GM12878 (cell line): ENCODE results near the gene KMT2B. TPM values are rescaled to one million over a fixed set of nuclear protein-coding genes. Genes with fewer than 3 reads are reported as not detected.
A peak's percentile ranks its signal among the peaks of the same experiment; 100 is the strongest.

Experiments used
- BACH1 ChIP-seq: fragments of 450-650 bp; IDR thresholded peaks from 2 replicates; pipeline ENCODE4 v1.6.1; 2017; ENCODE audit warnings: mild to moderate bottlenecking, borderline replicate concordance
- BMI1 ChIP-seq: fragments of 450-650 bp; IDR thresholded peaks from 2 replicates; pipeline ENCODE4 v1.6.1; 2016; ENCODE audit warnings: mild to moderate bottlenecking, moderate library complexity, borderline replicate concordance
- GATAD2B ChIP-seq: fragments of 450-650 bp; conservative IDR thresholded peaks from 2 replicates; pipeline ENCODE4 v1.6.1; 2017; ENCODE audit warnings: low read depth, mild to moderate bottlenecking, moderate library complexity
- JUNB ChIP-seq: IDR thresholded peaks from 2 replicates; pipeline ENCODE4 v1.6.1; 2016; ENCODE audit warnings: antibody characterized with exemption, mild to moderate bottlenecking
- JUND ChIP-seq: IDR thresholded peaks from 2 replicates; pipeline ENCODE4 v1.6.1; 2012; ENCODE audit warnings: low read depth, mild to moderate bottlenecking, low read length, improper control_type of control experiment, moderate library complexity
- MEF2A ChIP-seq: IDR thresholded peaks from 2 replicates; pipeline ENCODE4 v1.6.1; 2011; ENCODE audit warnings: low read depth, mild to moderate bottlenecking, low read length, moderate library complexity; ENCODE audit not compliant: insufficient read depth
- NBN ChIP-seq: fragments of 450-650 bp; IDR thresholded peaks from 2 replicates; pipeline ENCODE4 v1.6.1; 2016
- NR2C1 ChIP-seq: fragments of 450-650 bp; IDR thresholded peaks from 2 replicates; pipeline ENCODE4 v1.6.1; 2017; ENCODE audit warnings: antibody characterized with exemption, mild to moderate bottlenecking, moderate library complexity
- NR2F1 ChIP-seq: fragments of 450-650 bp; conservative IDR thresholded peaks from 2 replicates; pipeline ENCODE4 v1.6.1; 2017; ENCODE audit warnings: mild to moderate bottlenecking
- NRF1 ChIP-seq: conservative IDR thresholded peaks from 2 replicates; pipeline ENCODE4 v1.6.1; 2011; ENCODE audit warnings: mild to moderate bottlenecking, low read depth, low read length, improper control_type of control experiment
- POLR2AphosphoS2 ChIP-seq: IDR thresholded peaks from 2 replicates; pipeline ENCODE4 v1.6.1; 2011; ENCODE audit warnings: low read depth, mild to moderate bottlenecking, low read length, improper control_type of control experiment, moderate library complexity
- RBBP5 ChIP-seq: fragments of 200-600 bp; sonication (generic); conservative IDR thresholded peaks from 2 replicates; pipeline ENCODE4 v1.6.1; 2016
- RCOR1 ChIP-seq: conservative IDR thresholded peaks from 2 replicates; pipeline ENCODE4 v1.6.1; 2012; ENCODE audit warnings: low read depth, low read length, improper control_type of control experiment
- RFX5 ChIP-seq: IDR thresholded peaks from 2 replicates; pipeline ENCODE4 v1.6.1; 2011; ENCODE audit warnings: low read depth, low read length, improper control_type of control experiment
- SMAD1 ChIP-seq: fragments of 450-650 bp; IDR thresholded peaks from 2 replicates; pipeline ENCODE4 v1.6.1; 2018; ENCODE audit warnings: mild to moderate bottlenecking, low read depth; ENCODE audit not compliant: partially characterized antibody
- SRF ChIP-seq, 2 experiments: IDR thresholded peaks; 2 replicates each; pipeline ENCODE4 v1.6.1; 2011; ENCODE audit warnings: low read depth in 2 of 2, low read length in 2 of 2, mild to moderate bottlenecking in 1 of 2, moderate library complexity in 1 of 2
- TAF1 ChIP-seq: IDR thresholded peaks from 2 replicates; pipeline ENCODE4 v1.6.1; 2011; ENCODE audit warnings: mild to moderate bottlenecking, low read depth, low read length, borderline replicate concordance
- TARDBP ChIP-seq: IDR thresholded peaks from 2 replicates; pipeline ENCODE4 v1.6.1; 2016; ENCODE audit warnings: borderline replicate concordance
- ZNF24 ChIP-seq: fragments of 450-650 bp; IDR thresholded peaks from 2 replicates; pipeline ENCODE4 v1.6.1; 2017; ENCODE audit warnings: antibody characterized with exemption, mild to moderate bottlenecking
- polyA plus RNA-seq, 11 experiments: library from polyadenylated mRNA; depleted of rRNA in 4 of 11; unstranded in 6 of 11; stranded (reverse) in 5 of 11; fragments of >200 nt; fragmentation: Nextera tagmentation in 4 of 11; fragmentation: Illumina TruSeq in 1 of 11; extraction: Ambion mirVana in 4 of 11; extraction: Trizol in 1 of 11; gene quantifications; 1 replicate in 1 of 11; 2 replicates in 10 of 11; pipeline versions ENCODE4 v1.2.1 to v1.2.3, GENCODE V29; 2011 to 2016; ENCODE audit warnings: inconsistent platforms in 2 of 11, missing spikeins in 2 of 11, low read depth in 1 of 11
- total RNA-seq, 4 experiments: library from RNA; depleted of rRNA in 3 of 4; stranded (reverse); fragments of >200 nt in 3 of 4; fragmentation: Illumina TruSeq in 1 of 4; extraction: Trizol in 1 of 4; gene quantifications; 2 replicates each; pipeline versions ENCODE4 v1.2.1 to v1.2.3, GENCODE V29; 2013 to 2021
- TF ChIP-seq, protein P1 (sequence below), 3 experiments: IDR thresholded peaks in 2 of 3; conservative IDR thresholded peaks in 1 of 3; 2 replicates each; pipeline ENCODE4 v1.5.1; 2011; ENCODE audit warnings: low read depth in 3 of 3, low read length in 3 of 3, mild to moderate bottlenecking in 3 of 3, control low read depth in 2 of 3, moderate library complexity in 2 of 3, inconsistent platforms in 1 of 3, mixed read lengths in 1 of 3; ENCODE audit not compliant: control insufficient read depth in 2 of 3, insufficient read depth in 1 of 3; ENCODE audit errors: extremely low read depth in 1 of 3
- TF ChIP-seq, protein P2 (sequence below): fragments of 450-650 bp; IDR thresholded peaks from 2 replicates; pipeline ENCODE4 v1.6.1; 2016; ENCODE audit warnings: mild to moderate bottlenecking
- TF ChIP-seq, protein P3 (sequence below): fragments of 450-650 bp; IDR thresholded peaks from 2 replicates; pipeline ENCODE4 v1.6.1; 2016; ENCODE audit warnings: mild to moderate bottlenecking

Gene KMT2B
- total and polyA plus RNA-seq, 10 of the 15 experiments (the other 5 are each of a cell fraction or from before 2014, with no cell fraction given), result 0.71 to 35.6 (median 6.0) TPM

DNA sequence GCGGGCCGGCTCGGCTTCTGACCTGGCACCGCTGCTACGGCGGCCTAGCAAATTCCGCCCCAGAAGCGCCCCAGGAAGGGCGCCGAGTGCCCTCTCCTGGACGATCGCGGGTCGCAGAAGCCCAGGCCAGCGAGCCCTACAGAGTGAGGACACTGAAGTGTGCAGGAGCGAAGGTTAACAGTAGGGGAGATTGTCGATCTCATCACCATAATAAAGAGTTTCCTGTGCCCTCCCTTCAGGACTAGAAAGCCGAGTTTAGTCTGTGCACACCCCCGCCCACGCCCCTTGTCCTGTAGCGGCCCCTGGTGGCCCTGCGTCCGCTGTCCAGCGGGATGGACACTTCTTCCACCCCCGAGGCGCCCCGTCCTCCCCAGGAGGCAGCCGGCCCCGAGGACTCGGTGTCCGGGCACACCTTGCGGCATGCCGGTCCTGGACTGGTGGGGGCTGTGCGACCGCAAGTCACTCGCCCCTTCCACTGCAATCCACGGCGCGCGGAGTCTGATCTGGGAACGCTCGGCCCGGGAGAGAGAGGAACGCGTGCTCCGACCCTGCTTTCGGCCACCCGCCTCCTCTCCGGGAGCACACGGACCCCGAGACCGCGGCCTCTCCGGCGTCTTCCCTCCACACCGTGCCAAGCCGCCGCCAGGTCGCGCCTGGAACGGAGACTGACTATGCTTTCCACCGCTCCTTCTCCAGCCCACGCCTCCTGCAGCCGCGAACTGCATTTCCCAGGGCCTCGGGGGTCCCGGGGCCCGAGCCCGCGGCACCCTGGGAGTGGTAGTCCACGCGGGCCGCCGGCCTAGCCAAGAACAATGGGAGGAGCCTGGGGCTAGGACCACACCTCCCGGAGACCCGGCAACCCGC lies 770 bp upstream of the KMT2B start (continued):
- TF ChIP-seq RCOR1 (0 out of 2 replicates have a peak, but pooled peaks have one; percentile 11), JUNB (no peak), ZNF24 (no peak), NR2F1 (peak; percentile 63; the same call in 1 of the 2 replicates), RFX5 (no peak), NBN (peak; percentile 93), RBBP5 (no peak), NR2C1 (peak; percentile 86; the same call in 1 of the 2 replicates), NRF1 (no peak), BACH1 (no peak), BMI1 (no peak), GATAD2B (peak; percentile 77), SRF (IDR thresholded peaks at IDR 0.05; ENCODE audit: low read depth in 2 of 2, low read length in 2 of 2) (0 out of 4 replicates have a peak, but pooled peaks of 1 of the 2 experiments have one; percentile 9), TARDBP (peak; percentile 93), SMAD1 (no peak), MEF2A (peak; percentile 49; the same call in 1 of the 2 replicates), POLR2AphosphoS2 (peak; percentile 92; the same call in 1 of the 2 replicates), JUND (no peak), TAF1 (0 out of 2 replicates have a peak, but pooled peaks have one; percentile 18)
- TF ChIP-seq, protein P1, sequence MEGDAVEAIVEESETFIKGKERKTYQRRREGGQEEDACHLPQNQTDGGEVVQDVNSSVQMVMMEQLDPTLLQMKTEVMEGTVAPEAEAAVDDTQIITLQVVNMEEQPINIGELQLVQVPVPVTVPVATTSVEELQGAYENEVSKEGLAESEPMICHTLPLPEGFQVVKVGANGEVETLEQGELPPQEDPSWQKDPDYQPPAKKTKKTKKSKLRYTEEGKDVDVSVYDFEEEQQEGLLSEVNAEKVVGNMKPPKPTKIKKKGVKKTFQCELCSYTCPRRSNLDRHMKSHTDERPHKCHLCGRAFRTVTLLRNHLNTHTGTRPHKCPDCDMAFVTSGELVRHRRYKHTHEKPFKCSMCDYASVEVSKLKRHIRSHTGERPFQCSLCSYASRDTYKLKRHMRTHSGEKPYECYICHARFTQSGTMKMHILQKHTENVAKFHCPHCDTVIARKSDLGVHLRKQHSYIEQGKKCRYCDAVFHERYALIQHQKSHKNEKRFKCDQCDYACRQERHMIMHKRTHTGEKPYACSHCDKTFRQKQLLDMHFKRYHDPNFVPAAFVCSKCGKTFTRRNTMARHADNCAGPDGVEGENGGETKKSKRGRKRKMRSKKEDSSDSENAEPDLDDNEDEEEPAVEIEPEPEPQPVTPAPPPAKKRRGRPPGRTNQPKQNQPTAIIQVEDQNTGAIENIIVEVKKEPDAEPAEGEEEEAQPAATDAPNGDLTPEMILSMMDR (IDR thresholded peaks at IDR 0.05 in 2 of 3, conservative IDR thresholded peaks at IDR 0.05 in 1 of 3; ENCODE audit: control insufficient read depth in 2 of 3, extremely low read depth in 1 of 3, insufficient read depth in 1 of 3, low read depth in 3 of 3, low read length in 3 of 3), result peak; percentile 53 to 76 (median 74)
- TF ChIP-seq, protein P2, sequence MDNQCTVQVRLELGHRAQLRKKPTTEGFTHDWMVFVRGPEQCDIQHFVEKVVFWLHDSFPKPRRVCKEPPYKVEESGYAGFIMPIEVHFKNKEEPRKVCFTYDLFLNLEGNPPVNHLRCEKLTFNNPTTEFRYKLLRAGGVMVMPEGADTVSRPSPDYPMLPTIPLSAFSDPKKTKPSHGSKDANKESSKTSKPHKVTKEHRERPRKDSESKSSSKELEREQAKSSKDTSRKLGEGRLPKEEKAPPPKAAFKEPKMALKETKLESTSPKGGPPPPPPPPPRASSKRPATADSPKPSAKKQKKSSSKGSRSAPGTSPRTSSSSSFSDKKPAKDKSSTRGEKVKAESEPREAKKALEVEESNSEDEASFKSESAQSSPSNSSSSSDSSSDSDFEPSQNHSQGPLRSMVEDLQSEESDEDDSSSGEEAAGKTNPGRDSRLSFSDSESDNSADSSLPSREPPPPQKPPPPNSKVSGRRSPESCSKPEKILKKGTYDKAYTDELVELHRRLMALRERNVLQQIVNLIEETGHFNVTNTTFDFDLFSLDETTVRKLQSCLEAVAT, result peak; percentile 85
- TF ChIP-seq, protein P3, sequence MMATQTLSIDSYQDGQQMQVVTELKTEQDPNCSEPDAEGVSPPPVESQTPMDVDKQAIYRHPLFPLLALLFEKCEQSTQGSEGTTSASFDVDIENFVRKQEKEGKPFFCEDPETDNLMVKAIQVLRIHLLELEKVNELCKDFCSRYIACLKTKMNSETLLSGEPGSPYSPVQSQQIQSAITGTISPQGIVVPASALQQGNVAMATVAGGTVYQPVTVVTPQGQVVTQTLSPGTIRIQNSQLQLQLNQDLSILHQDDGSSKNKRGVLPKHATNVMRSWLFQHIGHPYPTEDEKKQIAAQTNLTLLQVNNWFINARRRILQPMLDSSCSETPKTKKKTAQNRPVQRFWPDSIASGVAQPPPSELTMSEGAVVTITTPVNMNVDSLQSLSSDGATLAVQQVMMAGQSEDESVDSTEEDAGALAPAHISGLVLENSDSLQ, result 0 out of 2 replicates have a peak, but pooled peaks have one; percentile 25
